ENCODE results near the gene ALS2CL. TPM values are rescaled to one million over a fixed set of nuclear protein-coding genes. Genes with fewer than 3 reads are reported as not detected.

ALS2CL gene
- total RNA-seq, 1 experiment from 2014 or later, result 11.2 TPM

- H3K27me3 ChIP-seq (replicated peaks; ENCODE audit: control insufficient read depth, insufficient read depth, low read length), result no peaks in the 10 kb centered on the region
- Mint-ChIP-seq H3K9me3 (ENCODE audit: unreplicated experiment) (no peaks in the 10 kb centered on the region), H3K4me1 (ENCODE audit: low read depth, unreplicated experiment) (no peaks in the 10 kb centered on the region), H3K36me3 (ENCODE audit: insufficient read depth, unreplicated experiment) (no peaks in the 10 kb centered on the region), H3K27me3 (ENCODE audit: insufficient read depth, unreplicated experiment) (no peaks in the 10 kb centered on the region), H3K27ac (ENCODE audit: unreplicated experiment) (no peak overlapping the region), H3K4me3 (ENCODE audit: unreplicated experiment) (no peak overlapping the region)
- H3K9me3 ChIP-seq, result no peaks in the 10 kb centered on the region
- DNase-seq, result no peak
- TF ChIP-seq, protein P1, sequence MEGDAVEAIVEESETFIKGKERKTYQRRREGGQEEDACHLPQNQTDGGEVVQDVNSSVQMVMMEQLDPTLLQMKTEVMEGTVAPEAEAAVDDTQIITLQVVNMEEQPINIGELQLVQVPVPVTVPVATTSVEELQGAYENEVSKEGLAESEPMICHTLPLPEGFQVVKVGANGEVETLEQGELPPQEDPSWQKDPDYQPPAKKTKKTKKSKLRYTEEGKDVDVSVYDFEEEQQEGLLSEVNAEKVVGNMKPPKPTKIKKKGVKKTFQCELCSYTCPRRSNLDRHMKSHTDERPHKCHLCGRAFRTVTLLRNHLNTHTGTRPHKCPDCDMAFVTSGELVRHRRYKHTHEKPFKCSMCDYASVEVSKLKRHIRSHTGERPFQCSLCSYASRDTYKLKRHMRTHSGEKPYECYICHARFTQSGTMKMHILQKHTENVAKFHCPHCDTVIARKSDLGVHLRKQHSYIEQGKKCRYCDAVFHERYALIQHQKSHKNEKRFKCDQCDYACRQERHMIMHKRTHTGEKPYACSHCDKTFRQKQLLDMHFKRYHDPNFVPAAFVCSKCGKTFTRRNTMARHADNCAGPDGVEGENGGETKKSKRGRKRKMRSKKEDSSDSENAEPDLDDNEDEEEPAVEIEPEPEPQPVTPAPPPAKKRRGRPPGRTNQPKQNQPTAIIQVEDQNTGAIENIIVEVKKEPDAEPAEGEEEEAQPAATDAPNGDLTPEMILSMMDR (IDR thresholded peaks at IDR 0.05; ENCODE audit: insufficient read depth in 1 of 2, low read depth in 1 of 2, low read length in 1 of 2, severe bottlenecking in 1 of 2, unreplicated experiment in 1 of 2), result no peak
- POLR2A ChIA-PET, result no interaction called here
- CTCF ChIA-PET, result no interaction called here
- intact Hi-C loops (cut with micrococcal nuclease; ENCODE audit: unreplicated experiment), result no loop called here
- no peaks in the 10 kb centered on the region for H3K4me1 ChIP-seq
- no peak overlapping the region for H3K4me3 ChIP-seq (ENCODE audit: low read depth, low read length)
- BruUV-seq (replicated peaks), result no TSS peak
- no peaks in the 10 kb centered on the region for H3K36me3 ChIP-seq (ENCODE audit: control insufficient read depth, insufficient read depth, low read length)
These were observed 12.1 kb downstream of the ALS2CL start for GRCh38 chr3:46681387-46681786.

DNA sequence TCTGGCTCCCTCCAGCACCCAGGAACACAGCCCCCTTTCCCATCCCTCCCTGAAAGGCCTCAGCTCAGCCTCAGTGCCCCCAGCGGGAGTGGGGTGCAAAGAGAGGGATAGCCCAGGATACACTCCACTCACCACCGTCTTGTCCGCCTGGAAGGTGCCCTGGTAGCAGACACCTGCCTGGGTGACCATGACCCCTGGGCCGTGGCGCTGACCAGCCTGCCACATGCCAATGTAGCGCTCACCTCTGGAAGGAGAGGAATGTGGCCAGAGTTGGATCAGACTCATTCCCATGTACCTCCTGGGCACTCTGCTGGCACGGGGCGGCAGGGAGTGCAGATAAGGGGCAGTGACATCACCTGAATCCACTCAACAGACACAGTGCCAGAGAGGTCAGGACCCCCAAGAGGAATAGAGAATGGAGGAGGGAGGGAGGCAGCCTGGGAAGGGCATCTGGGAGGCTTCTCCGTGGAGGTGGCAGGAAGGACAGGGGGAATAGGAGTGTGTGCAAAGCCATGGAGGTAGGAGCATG lies 13.1 kb downstream of the ALS2CL start:
- DNase-seq, result no peak
- no peaks in the 10 kb centered on the region for H3K9me3 Mint-ChIP-seq (ENCODE audit: unreplicated experiment)
- ChIA-PET POLR2A (interaction anchor here (0.6 kb wide), 1 partner anchor 297 kb away, joined by 7 read pairs; no protein-coding TSS in a partner anchor), CTCF (no interaction called here)
- H3K27ac Mint-ChIP-seq (ENCODE audit: unreplicated experiment), result no peak overlapping the region
- no peak overlapping the region for H3K4me3 Mint-ChIP-seq (ENCODE audit: unreplicated experiment)
- no peaks in the 10 kb centered on the region for H3K4me1 ChIP-seq
- TF ChIP-seq, protein P1 (IDR thresholded peaks at IDR 0.05; ENCODE audit: insufficient read depth in 1 of 2, low read depth in 1 of 2, low read length in 1 of 2, severe bottlenecking in 1 of 2, unreplicated experiment in 1 of 2), result no peak
- H3K4me3 ChIP-seq (ENCODE audit: low read depth, low read length), result no peak overlapping the region
- BruUV-seq (replicated peaks), result no TSS peak
- no peaks in the 10 kb centered on the region for H3K9me3 ChIP-seq
- no peaks in the 10 kb centered on the region for H3K4me1 Mint-ChIP-seq (ENCODE audit: low read depth, unreplicated experiment)
- H3K27me3 Mint-ChIP-seq (ENCODE audit: insufficient read depth, unreplicated experiment), result no peaks in the 10 kb centered on the region
- H3K36me3 ChIP-seq (ENCODE audit: control insufficient read depth, insufficient read depth, low read length), result no peaks in the 10 kb centered on the region
- no peaks in the 10 kb centered on the region for H3K27me3 ChIP-seq (replicated peaks; ENCODE audit: control insufficient read depth, insufficient read depth, low read length)
- intact Hi-C loops (cut with micrococcal nuclease; ENCODE audit: unreplicated experiment), result no loop called here
- no peaks in the 10 kb centered on the region for H3K36me3 Mint-ChIP-seq (ENCODE audit: insufficient read depth, unreplicated experiment)

DNA sequence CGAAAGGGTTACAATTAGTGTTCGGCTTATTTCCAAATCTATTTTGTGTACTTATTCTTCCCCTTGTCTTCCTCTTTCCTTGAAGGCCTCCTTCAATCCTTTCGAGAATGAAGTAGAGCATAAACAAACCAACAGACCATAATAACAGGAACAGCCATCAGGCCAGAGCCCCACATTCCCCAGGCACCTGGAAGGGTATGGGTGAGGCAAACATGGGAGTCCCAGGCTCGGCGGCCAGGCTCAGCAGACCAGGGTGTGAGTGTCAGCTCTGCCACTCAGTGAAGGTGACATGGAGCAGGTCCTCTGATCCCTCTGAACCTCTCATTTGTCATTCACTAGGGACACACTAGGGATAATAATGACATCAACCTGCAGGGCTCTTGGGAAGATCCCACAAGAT lies 13.8 kb downstream of the ALS2CL start:
- Mint-ChIP-seq H3K4me3 (ENCODE audit: unreplicated experiment) (no peak overlapping the region), H3K27me3 (ENCODE audit: insufficient read depth, unreplicated experiment) (no peaks in the 10 kb centered on the region), H3K4me1 (ENCODE audit: low read depth, unreplicated experiment) (no peaks in the 10 kb centered on the region), H3K27ac (ENCODE audit: unreplicated experiment) (peak overlapping the region; percentile 34), H3K36me3 (ENCODE audit: insufficient read depth, unreplicated experiment) (no peaks in the 10 kb centered on the region), H3K9me3 (ENCODE audit: unreplicated experiment) (no peaks in the 10 kb centered on the region)
- BruUV-seq (replicated peaks), result no TSS peak
- no peak for DNase-seq
- no peaks in the 10 kb centered on the region for H3K36me3 ChIP-seq (ENCODE audit: control insufficient read depth, insufficient read depth, low read length)
- H3K27me3 ChIP-seq (replicated peaks; ENCODE audit: control insufficient read depth, insufficient read depth, low read length), result no peaks in the 10 kb centered on the region
- TF ChIP-seq, protein P1 (IDR thresholded peaks at IDR 0.05; ENCODE audit: insufficient read depth in 1 of 2, low read depth in 1 of 2, low read length in 1 of 2, severe bottlenecking in 1 of 2, unreplicated experiment in 1 of 2), result no peak
- H3K9me3 ChIP-seq, result no peaks in the 10 kb centered on the region
- CTCF ChIA-PET, result no interaction called here
- POLR2A ChIA-PET, result interaction anchor here (0.6 kb wide), 1 partner anchor 297 kb away, joined by 7 read pairs; no protein-coding TSS in a partner anchor
- intact Hi-C loops (cut with micrococcal nuclease; ENCODE audit: unreplicated experiment), result no loop called here
- H3K4me1 ChIP-seq, result no peaks in the 10 kb centered on the region
- no peak overlapping the region for H3K4me3 ChIP-seq (ENCODE audit: low read depth, low read length)

All from Caco-2 (cell line).